BLaER1 treated with 17β-estradiol and CSF1 and Interleukin-3, amounts not matched to agents 10 nM and 100 nM (cell line): ENCODE results near the gene DIP2C.
A peak's percentile ranks its signal among the peaks of the same experiment; 100 is the strongest.
"Not testable (repeated sequence)": the region's sequence is repeated elsewhere in the genome, so short reads cannot be mapped to it uniquely, and the experiment has no call there.

ENCODE experiments used
- H3K27ac ChIP-seq, 11 experiments: shearing (Covaris generic); formaldehyde crosslinking; 2 replicates each; pipeline ENCODE4 v1.8.1; 2022
- H3K27me3 ChIP-seq, 11 experiments: shearing (Covaris generic); formaldehyde crosslinking; 2 replicates each; pipeline ENCODE4 v1.8.1; 2022
- H3K36me3 ChIP-seq, 11 experiments: shearing (Covaris generic); formaldehyde crosslinking; 2 replicates each; pipeline ENCODE4 v1.8.1; 2022
- H3K4me1 ChIP-seq, 10 experiments: shearing (Covaris generic); formaldehyde crosslinking; 2 replicates each; pipeline ENCODE4 v1.8.1; 2022
- H3K4me2 ChIP-seq, 11 experiments: shearing (Covaris generic); formaldehyde crosslinking; 2 replicates each; pipeline ENCODE4 v1.8.1; 2022
- H3K4me3 ChIP-seq, 10 experiments: shearing (Covaris generic); formaldehyde crosslinking; 2 replicates each; pipeline ENCODE4 v1.8.1; 2022
- H3K9ac ChIP-seq, 11 experiments: shearing (Covaris generic); formaldehyde crosslinking; 2 replicates each; pipeline ENCODE4 v1.8.1; 2022
- H3K9me3 ChIP-seq, 11 experiments: shearing (Covaris generic); formaldehyde crosslinking; replicated peaks in 1 of 11; 2 replicates each; pipeline ENCODE4 v1.8.1; 2022
- H4K20me1 ChIP-seq, 11 experiments: shearing (Covaris generic); formaldehyde crosslinking; 2 replicates each; pipeline ENCODE4 v1.8.1; 2022
- Cebpa-rat ChIP-seq, 11 experiments: shearing (Covaris generic); IDR thresholded peaks; 2 replicates each; pipeline ENCODE4 v1.8.1; 2022

DIP2C gene

DNA sequence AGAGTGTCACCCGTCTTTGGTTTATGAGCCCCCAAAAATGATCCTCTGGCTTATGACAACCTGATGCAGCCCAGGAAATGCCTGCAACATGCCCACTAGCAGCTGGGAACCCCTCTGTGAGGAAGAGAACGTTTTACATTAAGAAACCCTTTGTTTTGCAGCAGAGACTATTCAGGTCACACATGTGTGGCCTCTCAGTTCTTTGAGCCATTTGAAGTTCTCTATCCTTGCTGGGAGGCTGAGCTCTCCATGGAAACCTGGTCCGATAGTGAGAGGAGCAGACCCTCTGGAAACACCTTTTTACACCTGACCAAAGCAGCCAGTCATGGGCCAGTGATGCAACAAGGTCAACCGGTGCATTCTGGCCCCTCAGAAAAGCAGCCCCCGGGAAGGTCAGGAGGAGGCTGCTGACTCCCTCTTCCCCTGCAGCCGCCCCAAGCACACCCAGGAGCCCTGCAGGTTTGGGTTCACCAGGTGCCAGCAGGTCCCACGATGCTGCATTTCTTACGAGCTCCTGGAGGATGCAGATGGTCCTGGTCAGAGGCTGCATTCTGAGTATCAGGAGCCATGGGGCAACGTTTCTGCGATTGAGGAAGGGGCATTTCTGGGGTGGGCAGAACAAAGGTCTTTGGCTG lies 419.9 kb downstream of the DIP2C start:
- Histone ChIP-seq H3K27ac (no peak overlapping the region), H3K4me1 (peaks cover 13 to 47% (median 31%) of the 10 kb centered on the region in 10 experiments), H3K4me3 (no peak overlapping the region), H4K20me1 (no peaks in the 10 kb centered on the region), H3K4me2 (no peak overlapping the region), H3K27me3 (no peaks in the 10 kb centered on the region), H3K36me3 (0 out of 22 replicates have a peak, but pooled peaks cover 0 to 4% (median 0%) of the 10 kb centered on the region in 11 experiments), H3K9ac (no peak overlapping the region), H3K9me3 (no peaks in the 10 kb centered on the region; a peak in 1 of 22 replicates)
- TF ChIP-seq Cebpa-rat (IDR thresholded peaks at IDR 0.05) = no peak

GRCh38 chr10:267705-268104 lies 421.8 kb downstream of the DIP2C start:
- H3K27ac ChIP-seq = peak overlapping the region in 6 of 11 experiments; percentile 10 to 59 (median 31); a peak in 7 of 22 replicates
- H4K20me1 ChIP-seq = no peaks in the 10 kb centered on the region
- no peak overlapping the region for H3K9ac ChIP-seq
- H3K4me1 ChIP-seq = peaks cover 13 to 43% (median 31%) of the 10 kb centered on the region in 10 experiments
- no peaks in the 10 kb centered on the region for H3K36me3 ChIP-seq
- peak overlapping the region in 10 of 11 experiments; percentile 40 to 73 (median 58); a peak in 16 of 22 replicates for H3K4me2 ChIP-seq
- TF ChIP-seq Cebpa-rat (IDR thresholded peaks at IDR 0.05) = no peak
- peaks cover 0 to 16% (median 12%) of the 10 kb centered on the region in 11 experiments; a peak in 9 of 22 replicates for H3K9me3 ChIP-seq
- no peak overlapping the region for H3K4me3 ChIP-seq
- H3K27me3 ChIP-seq = no peaks in the 10 kb centered on the region

- H3K27ac ChIP-seq = peak overlapping the region in 8 of 11 experiments; percentile 10 to 59 (median 31); a peak in 10 of 22 replicates
- no peaks in the 10 kb centered on the region for H3K36me3 ChIP-seq
- H3K9me3 ChIP-seq = peaks cover 0 to 23% (median 12%) of the 10 kb centered on the region in 11 experiments; a peak in 9 of 22 replicates
- H3K4me3 ChIP-seq = no peak overlapping the region; a peak in 1 of 20 replicates
- H3K27me3 ChIP-seq = no peaks in the 10 kb centered on the region
- peak overlapping the region in 2 of 11 experiments; percentile 11 to 42; a peak in 2 of 22 replicates for H3K9ac ChIP-seq
- no peaks in the 10 kb centered on the region for H4K20me1 ChIP-seq
- 0 out of 22 replicates have a peak, but pooled peaks of 3 of the 11 experiments have one; percentile 10 to 41 (median 21) for TF ChIP-seq Cebpa-rat (IDR thresholded peaks at IDR 0.05)
- H3K4me1 ChIP-seq = peaks cover 13 to 43% (median 32%) of the 10 kb centered on the region in 10 experiments
- H3K4me2 ChIP-seq = peak overlapping the region; percentile 40 to 73 (median 56); a peak in 21 of 22 replicates
Measured at GRCh38 chr10:266974-267425, 422.5 kb downstream of the DIP2C start.

- not testable (repeated sequence) for H3K27me3 ChIP-seq, H4K20me1 ChIP-seq, H3K4me2 ChIP-seq, H3K36me3 ChIP-seq, H3K9ac ChIP-seq, H3K27ac ChIP-seq, H3K4me3 ChIP-seq
- H3K9me3 ChIP-seq = peaks cover 0 to 23% (median 12%) of the 10 kb centered on the region in 11 experiments; a peak in 10 of 22 replicates
- peaks cover 23 to 44% (median 35%) of the 10 kb centered on the region in 10 experiments for H3K4me1 ChIP-seq
Measured at GRCh38 chr10:265816-266588, 423.5 kb downstream of the DIP2C start.

GRCh38 chr10:265074-265440 lies 424.4 kb downstream of the DIP2C start:
- not testable (repeated sequence) for H3K27ac ChIP-seq, H3K9ac ChIP-seq, H3K4me3 ChIP-seq, H4K20me1 ChIP-seq, H3K36me3 ChIP-seq, H3K27me3 ChIP-seq
- Histone ChIP-seq H3K4me2 (peak overlapping the region in 1 of 11 experiments; percentile 4; a peak in 2 of 22 replicates), H3K4me1 (peaks cover 29 to 51% (median 44%) of the 10 kb centered on the region in 10 experiments), H3K9me3 (peaks cover 0 to 23% (median 12%) of the 10 kb centered on the region in 11 experiments; a peak in 10 of 22 replicates)

DNA sequence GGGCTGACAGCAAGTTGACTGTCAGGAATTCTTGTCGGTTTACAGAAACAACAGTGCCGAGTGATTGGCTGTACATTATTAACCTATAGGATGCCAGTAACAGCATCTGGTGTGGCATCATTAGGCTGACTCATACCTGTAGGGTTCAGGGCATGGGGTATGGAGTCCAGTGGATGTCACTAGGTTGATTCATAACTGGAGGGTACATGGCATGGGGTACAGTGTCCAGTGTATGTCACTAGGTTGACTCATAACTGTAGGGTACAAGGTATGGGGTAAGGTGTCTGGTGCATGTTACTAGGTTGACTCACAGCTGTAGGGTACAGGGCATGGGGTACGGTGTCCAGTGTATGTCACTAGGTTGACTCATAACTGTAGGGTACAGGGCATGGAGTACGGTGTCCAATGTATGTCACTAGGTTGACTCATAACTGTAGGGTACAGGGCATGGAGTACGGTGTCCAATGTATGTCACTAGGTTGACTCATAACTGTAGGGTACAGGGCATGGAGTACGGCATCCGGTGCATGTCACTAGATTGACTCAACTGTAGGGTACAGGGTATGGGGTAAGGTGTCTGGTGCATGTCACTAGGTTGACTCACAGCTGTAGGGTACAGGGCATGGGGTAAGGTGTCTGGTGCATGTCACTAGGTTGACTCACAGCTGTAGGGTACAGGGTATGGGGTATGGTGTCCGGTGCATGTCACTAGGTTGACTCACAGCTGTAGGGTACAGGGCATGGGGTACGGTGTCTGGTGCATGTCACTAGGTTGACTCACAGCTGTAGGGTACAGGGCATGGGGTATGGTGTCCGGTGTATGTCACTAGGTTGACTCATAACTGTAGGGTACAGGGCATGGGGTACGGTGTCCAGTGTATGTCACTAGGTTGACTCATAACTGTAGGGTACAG lies 425.1 kb downstream of the DIP2C start:
- Histone ChIP-seq H3K4me1 (peaks cover 29 to 55% (median 44%) of the 10 kb centered on the region in 10 experiments), H3K9me3 (peaks cover 0 to 23% (median 12%) of the 10 kb centered on the region in 11 experiments; a peak in 10 of 22 replicates)
- H3K36me3 ChIP-seq, H3K9ac ChIP-seq, H3K27ac ChIP-seq, H3K4me2 ChIP-seq, H3K4me3 ChIP-seq, H3K27me3 ChIP-seq, H4K20me1 ChIP-seq: not testable (repeated sequence)

DNA sequence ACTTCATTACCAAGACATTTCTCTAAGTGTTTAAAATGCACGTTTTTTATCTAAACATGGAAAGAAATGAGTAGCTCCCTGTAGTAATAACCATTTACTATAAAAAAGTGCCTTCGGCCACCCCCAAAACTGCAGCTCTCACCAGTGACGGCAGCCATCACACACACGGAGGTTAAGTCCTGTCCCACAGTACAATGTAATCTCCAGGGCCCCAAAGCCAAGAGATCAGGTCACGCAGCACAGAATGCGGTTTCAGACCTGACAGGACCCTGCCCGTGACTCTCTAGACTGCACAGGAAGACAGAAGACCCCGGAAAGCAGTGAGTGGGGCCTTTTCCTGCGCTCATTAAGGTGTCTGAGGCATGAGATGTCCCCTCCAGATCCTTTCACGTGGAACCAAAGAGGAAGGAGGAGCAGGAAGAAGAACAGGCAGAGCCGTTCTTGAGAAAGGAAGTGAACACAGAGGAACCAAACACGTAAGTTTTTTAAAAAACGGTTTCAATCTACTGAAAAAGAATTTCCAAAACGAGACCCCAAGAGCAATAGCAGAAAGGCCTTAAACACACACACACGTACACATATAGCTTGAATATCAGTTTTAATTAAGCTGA lies 428.5 kb downstream of the DIP2C start:
- Histone ChIP-seq H3K27me3 (no peaks in the 10 kb centered on the region), H3K4me3 (peak overlapping the region in 4 of 10 experiments; percentile 8 to 41 (median 30); a peak in 4 of 20 replicates), H3K9me3 (peaks cover 0 to 23% (median 12%) of the 10 kb centered on the region in 11 experiments; a peak in 10 of 22 replicates), H4K20me1 (no peaks in the 10 kb centered on the region), H3K4me1 (peaks cover 30 to 52% (median 43%) of the 10 kb centered on the region in 10 experiments), H3K9ac (peak overlapping the region; percentile 21 to 67 (median 45); a peak in 17 of 22 replicates), H3K27ac (peak overlapping the region in 10 of 11 experiments; percentile 32 to 83 (median 68); a peak in 20 of 22 replicates), H3K4me2 (peak overlapping the region; percentile 63 to 86 (median 77)), H3K36me3 (peaks cover 0 to 7% (median 0%) of the 10 kb centered on the region in 11 experiments; a peak in 3 of 22 replicates)
- TF ChIP-seq Cebpa-rat (IDR thresholded peaks at IDR 0.05) = no peak

DNA sequence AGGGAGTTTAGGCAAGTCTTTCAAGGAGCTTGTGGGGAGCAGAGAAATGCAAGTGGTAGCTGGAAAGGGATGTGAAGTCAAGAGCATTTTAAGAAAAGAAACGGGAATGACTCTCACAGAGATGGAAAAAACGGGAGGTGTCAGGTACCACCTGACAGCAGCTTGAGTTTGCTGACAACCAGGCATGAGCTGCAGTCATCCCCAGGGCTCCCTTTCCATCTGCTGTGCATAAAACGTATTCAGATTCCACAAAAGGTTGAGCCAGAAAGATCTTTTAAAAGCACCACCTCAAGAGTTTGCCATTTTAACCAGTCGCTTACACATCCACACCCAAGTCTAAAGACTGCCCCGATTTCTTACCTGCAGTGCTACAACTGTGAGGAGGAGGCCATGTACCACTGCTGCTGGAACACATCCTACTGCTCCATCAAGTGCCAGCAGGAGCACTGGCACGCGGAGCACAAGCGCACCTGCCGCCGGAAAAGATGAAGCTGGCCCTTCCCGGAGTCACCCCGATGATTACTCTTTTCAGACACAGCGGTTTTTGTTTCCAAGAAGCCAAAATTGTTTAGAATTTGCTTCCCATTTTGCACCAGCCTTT lies 437.4 kb downstream of the DIP2C start:
- Histone ChIP-seq H3K27ac (no peak overlapping the region), H3K4me2 (no peak overlapping the region), H3K27me3 (no peaks in the 10 kb centered on the region), H3K9me3 (no peaks in the 10 kb centered on the region), H4K20me1 (no peaks in the 10 kb centered on the region), H3K4me3 (no peak overlapping the region), H3K9ac (no peak overlapping the region), H3K36me3 (peaks cover 47 to 82% (median 68%) of the 10 kb centered on the region in 11 experiments), H3K4me1 (peaks cover 0 to under 1% (median 0%) of the 10 kb centered on the region in 10 experiments; a peak in 3 of 20 replicates)
- no peak for TF ChIP-seq Cebpa-rat (IDR thresholded peaks at IDR 0.05)
